GM23338 (cell line): Measurements from ENCODE around the gene RBM34. TPM values are rescaled to one million over a fixed set of nuclear protein-coding genes. Genes with fewer than 3 reads are reported as not detected.

Experiments
- ATAC-seq: fragments of 200-7000 bp; cut with Tn5 transposase; 3 replicates; pipeline ENCODE4 v1.9.1; 2020
- DNase-seq: peaks from one replicate; pipeline ENCODE4 v3.0.0-alpha.2; 2015; ENCODE audit warnings: low spot score
- H2AFZ ChIP-seq: fragments of 200-600 bp; sonication (generic); 2 replicates; pipeline ENCODE4 v1.8.0; 2016; ENCODE audit warnings: antibody characterized with exemption, mild to moderate bottlenecking, moderate library complexity
- H3F3A ChIP-seq: fragments of 200-600 bp; sonication (generic); replicated peaks from 2 replicates; pipeline ENCODE4 v1.8.0; 2017; ENCODE audit warnings: antibody characterized with exemption, mixed run types, low read depth
- H3K27ac ChIP-seq: fragments of 200-600 bp; sonication (generic); 2 replicates; pipeline ENCODE4 v1.6.1; 2016; ENCODE audit warnings: low read depth
- H3K27me3 ChIP-seq: fragments of 200-600 bp; sonication (generic); 2 replicates; pipeline ENCODE4 v1.8.0; 2016; ENCODE audit warnings: mild to moderate bottlenecking, mixed run types, moderate library complexity; ENCODE audit not compliant: insufficient read depth
- H3K36me3 ChIP-seq: fragments of 200-600 bp; sonication (generic); 2 replicates; pipeline ENCODE4 v1.8.0; 2016; ENCODE audit warnings: mild to moderate bottlenecking; ENCODE audit not compliant: insufficient read depth
- H3K4me1 ChIP-seq: fragments of 200-600 bp; sonication (generic); 2 replicates; pipeline ENCODE4 v1.8.0; 2016; ENCODE audit warnings: mild to moderate bottlenecking, moderate library complexity; ENCODE audit not compliant: insufficient read depth
- H3K4me2 ChIP-seq: fragments of 200-600 bp; sonication (generic); 2 replicates; pipeline ENCODE4 v1.7.1; 2017; ENCODE audit warnings: mixed run types
- H3K4me3 ChIP-seq: fragments of 200-600 bp; sonication (generic); 2 replicates; pipeline ENCODE4 v1.6.1; 2016; ENCODE audit warnings: mixed run types
- H3K79me2 ChIP-seq: fragments of 200-600 bp; sonication (generic); replicated peaks from 2 replicates; pipeline ENCODE4 v1.8.0; 2017; ENCODE audit warnings: mild to moderate bottlenecking; ENCODE audit not compliant: insufficient read depth
- H3K9me2 ChIP-seq: fragments of 200-600 bp; sonication (generic); 2 replicates; pipeline ENCODE4 v1.8.0; 2017; ENCODE audit not compliant: insufficient read depth
- H4K20me1 ChIP-seq: fragments of 200-600 bp; sonication (generic); replicated peaks from 2 replicates; pipeline ENCODE4 v1.8.0; 2017; ENCODE audit warnings: mild to moderate bottlenecking; ENCODE audit not compliant: insufficient read depth
- H3K27ac Mint-ChIP-seq: 2 replicates; pipeline ENCODE4 v1.8.0; 2020; ENCODE audit warnings: inconsistent platforms, mild to moderate bottlenecking, moderate library complexity, mixed read lengths
- H3K27me3 Mint-ChIP-seq: 3 replicates; pipeline ENCODE4 v1.8.0; 2022; ENCODE audit warnings: low read depth, mild to moderate bottlenecking, moderate library complexity, mixed read lengths, inconsistent platforms; ENCODE audit not compliant: insufficient read depth, poor library complexity
- H3K36me3 Mint-ChIP-seq: 3 replicates; pipeline ENCODE4 v1.8.0; 2021; ENCODE audit warnings: low read depth, mild to moderate bottlenecking, inconsistent platforms, moderate library complexity, mixed read lengths
- H3K4me1 Mint-ChIP-seq: 3 replicates; pipeline ENCODE4 v1.8.0; 2020; ENCODE audit warnings: mild to moderate bottlenecking, inconsistent platforms, mixed read lengths
- H3K4me3 Mint-ChIP-seq: 3 replicates; pipeline ENCODE4 v1.8.0; 2021; ENCODE audit warnings: moderate library complexity, mild to moderate bottlenecking, inconsistent platforms, mixed read lengths
- H3K9me3 Mint-ChIP-seq: 3 replicates; pipeline ENCODE4 v1.8.0; 2020; ENCODE audit warnings: moderate library complexity, mild to moderate bottlenecking, inconsistent platforms, mixed read lengths
- CREB1 ChIP-seq: fragments of 250-450 bp; sonication (Bioruptor Pico); IDR thresholded peaks from 2 replicates; pipeline ENCODE4 v1.5.0; 2020; ENCODE audit warnings: low read depth, mild to moderate bottlenecking, moderate library complexity
- CTCF ChIP-seq, 2 experiments: fragments of 200-600 bp in 1 of 2; sonication (generic) in 1 of 2; conservative IDR thresholded peaks; 2 replicates each; pipeline versions ENCODE4 v1.5.1 to v1.6.1; 2016 to 2017; ENCODE audit warnings: antibody characterized with exemption in 2 of 2, low read depth in 2 of 2, mild to moderate bottlenecking in 2 of 2, moderate library complexity in 1 of 2
- ETS1 ChIP-seq: IDR thresholded peaks from 2 replicates; pipeline ENCODE4 v1.6.1; 2016; ENCODE audit warnings: antibody characterized with exemption
- EZH2 ChIP-seq: fragments of 200-600 bp; sonication (generic); IDR thresholded peaks from one replicate; pipeline ENCODE4 v1.8.0; 2017; ENCODE audit warnings: antibody characterized with exemption, mild to moderate bottlenecking, low read depth; ENCODE audit not compliant: unreplicated experiment
- POLR2AphosphoS5 ChIP-seq: IDR thresholded peaks from 2 replicates; pipeline ENCODE4 v1.6.1; 2016; ENCODE audit warnings: antibody characterized with exemption, low read depth
- polyA plus RNA-seq: library from polyadenylated mRNA; unstranded; fragments of >200 nt; fragmentation: Nextera tagmentation; extraction: Ambion mirVana; gene quantifications from 2 replicates; pipeline ENCODE4 v1.2.1, GENCODE V29; 2016
- total RNA-seq: library from RNA; depleted of rRNA; stranded (reverse); fragments of >200 nt; shearing (Covaris generic); gene quantifications from 2 replicates; pipeline ENCODE4 v1.2.3, GENCODE V29; 2014
- TF ChIP-seq, protein P1 (sequence below): fragments of 250-450 bp; sonication (Bioruptor Pico); IDR thresholded peaks from 2 replicates; pipeline ENCODE4 v1.5.0; 2020; ENCODE audit warnings: mild to moderate bottlenecking, moderate library complexity

RBM34 gene
- total and polyA plus RNA-seq, 2 experiments from 2014 or later: 51.8 to 177 TPM

DNA sequence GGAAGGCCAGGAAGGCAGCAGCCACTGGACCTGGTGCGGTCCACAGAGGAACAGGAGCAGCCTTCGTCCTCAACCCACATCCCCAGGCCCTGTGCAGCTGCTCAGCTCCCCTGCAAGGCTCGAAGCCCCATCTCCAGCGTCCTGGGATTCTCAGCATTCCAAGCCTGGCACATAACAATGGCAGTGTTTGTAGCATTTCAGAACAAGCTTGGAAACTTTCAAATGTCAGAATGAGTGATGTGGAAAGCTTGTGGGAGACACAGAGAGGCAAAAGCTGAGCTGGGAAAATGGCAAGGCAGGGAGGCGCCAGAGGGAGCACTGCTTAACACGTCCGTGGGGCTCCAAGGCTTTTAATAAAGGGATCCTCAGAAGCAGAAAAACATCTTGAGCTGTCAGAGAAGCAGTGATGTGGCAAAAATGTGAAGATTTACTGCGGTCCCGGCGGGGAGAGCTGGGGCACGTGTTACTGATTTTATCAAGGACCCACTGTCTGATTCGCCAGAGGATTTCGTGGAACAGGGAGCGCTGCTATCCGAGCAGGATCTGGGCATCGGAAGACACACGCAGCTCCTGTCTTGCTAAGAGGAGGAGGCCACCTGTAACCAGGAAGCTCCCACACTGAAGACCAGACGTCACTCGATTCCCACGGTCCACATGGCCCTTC is 70.5 kb downstream of the RBM34 start:
- Histone ChIP-seq H3K4me3 (peak overlapping the region; percentile 10; the same call in 1 of the 2 replicates), H3K4me2 (peak overlapping the region; percentile 33), H3K27me3 (no peaks in the 10 kb centered on the region), H3K79me2 (no peaks in the 10 kb centered on the region), H3F3A (peaks cover 13% of the 10 kb centered on the region; the same call in 1 of the 2 replicates), H3K9me2 (no peaks in the 10 kb centered on the region), H3K27ac (peak overlapping the region; percentile 85), H3K4me1 (peaks cover 17% of the 10 kb centered on the region), H2AFZ (no peak overlapping the region), H3K36me3 (no peaks in the 10 kb centered on the region), H4K20me1 (no peaks in the 10 kb centered on the region)
- no peaks in the 10 kb centered on the region for H3K36me3 Mint-ChIP-seq
- H3K27ac Mint-ChIP-seq: peak overlapping the region; percentile 77
- peaks cover 33% of the 10 kb centered on the region for H3K4me1 Mint-ChIP-seq
- ATAC-seq: peak; percentile 81
- no peak for TF ChIP-seq ETS1
- peak in 1 of 2 experiments; percentile 40; a peak in 2 of 4 replicates for TF ChIP-seq CTCF (conservative IDR thresholded peaks at IDR 0.05; ENCODE audit: low read depth in 2 of 2)
- TF ChIP-seq CREB1 (CRISPR knock-in tag): peak; percentile 28; the same call in 1 of the 2 replicates
- TF ChIP-seq, protein P1, sequence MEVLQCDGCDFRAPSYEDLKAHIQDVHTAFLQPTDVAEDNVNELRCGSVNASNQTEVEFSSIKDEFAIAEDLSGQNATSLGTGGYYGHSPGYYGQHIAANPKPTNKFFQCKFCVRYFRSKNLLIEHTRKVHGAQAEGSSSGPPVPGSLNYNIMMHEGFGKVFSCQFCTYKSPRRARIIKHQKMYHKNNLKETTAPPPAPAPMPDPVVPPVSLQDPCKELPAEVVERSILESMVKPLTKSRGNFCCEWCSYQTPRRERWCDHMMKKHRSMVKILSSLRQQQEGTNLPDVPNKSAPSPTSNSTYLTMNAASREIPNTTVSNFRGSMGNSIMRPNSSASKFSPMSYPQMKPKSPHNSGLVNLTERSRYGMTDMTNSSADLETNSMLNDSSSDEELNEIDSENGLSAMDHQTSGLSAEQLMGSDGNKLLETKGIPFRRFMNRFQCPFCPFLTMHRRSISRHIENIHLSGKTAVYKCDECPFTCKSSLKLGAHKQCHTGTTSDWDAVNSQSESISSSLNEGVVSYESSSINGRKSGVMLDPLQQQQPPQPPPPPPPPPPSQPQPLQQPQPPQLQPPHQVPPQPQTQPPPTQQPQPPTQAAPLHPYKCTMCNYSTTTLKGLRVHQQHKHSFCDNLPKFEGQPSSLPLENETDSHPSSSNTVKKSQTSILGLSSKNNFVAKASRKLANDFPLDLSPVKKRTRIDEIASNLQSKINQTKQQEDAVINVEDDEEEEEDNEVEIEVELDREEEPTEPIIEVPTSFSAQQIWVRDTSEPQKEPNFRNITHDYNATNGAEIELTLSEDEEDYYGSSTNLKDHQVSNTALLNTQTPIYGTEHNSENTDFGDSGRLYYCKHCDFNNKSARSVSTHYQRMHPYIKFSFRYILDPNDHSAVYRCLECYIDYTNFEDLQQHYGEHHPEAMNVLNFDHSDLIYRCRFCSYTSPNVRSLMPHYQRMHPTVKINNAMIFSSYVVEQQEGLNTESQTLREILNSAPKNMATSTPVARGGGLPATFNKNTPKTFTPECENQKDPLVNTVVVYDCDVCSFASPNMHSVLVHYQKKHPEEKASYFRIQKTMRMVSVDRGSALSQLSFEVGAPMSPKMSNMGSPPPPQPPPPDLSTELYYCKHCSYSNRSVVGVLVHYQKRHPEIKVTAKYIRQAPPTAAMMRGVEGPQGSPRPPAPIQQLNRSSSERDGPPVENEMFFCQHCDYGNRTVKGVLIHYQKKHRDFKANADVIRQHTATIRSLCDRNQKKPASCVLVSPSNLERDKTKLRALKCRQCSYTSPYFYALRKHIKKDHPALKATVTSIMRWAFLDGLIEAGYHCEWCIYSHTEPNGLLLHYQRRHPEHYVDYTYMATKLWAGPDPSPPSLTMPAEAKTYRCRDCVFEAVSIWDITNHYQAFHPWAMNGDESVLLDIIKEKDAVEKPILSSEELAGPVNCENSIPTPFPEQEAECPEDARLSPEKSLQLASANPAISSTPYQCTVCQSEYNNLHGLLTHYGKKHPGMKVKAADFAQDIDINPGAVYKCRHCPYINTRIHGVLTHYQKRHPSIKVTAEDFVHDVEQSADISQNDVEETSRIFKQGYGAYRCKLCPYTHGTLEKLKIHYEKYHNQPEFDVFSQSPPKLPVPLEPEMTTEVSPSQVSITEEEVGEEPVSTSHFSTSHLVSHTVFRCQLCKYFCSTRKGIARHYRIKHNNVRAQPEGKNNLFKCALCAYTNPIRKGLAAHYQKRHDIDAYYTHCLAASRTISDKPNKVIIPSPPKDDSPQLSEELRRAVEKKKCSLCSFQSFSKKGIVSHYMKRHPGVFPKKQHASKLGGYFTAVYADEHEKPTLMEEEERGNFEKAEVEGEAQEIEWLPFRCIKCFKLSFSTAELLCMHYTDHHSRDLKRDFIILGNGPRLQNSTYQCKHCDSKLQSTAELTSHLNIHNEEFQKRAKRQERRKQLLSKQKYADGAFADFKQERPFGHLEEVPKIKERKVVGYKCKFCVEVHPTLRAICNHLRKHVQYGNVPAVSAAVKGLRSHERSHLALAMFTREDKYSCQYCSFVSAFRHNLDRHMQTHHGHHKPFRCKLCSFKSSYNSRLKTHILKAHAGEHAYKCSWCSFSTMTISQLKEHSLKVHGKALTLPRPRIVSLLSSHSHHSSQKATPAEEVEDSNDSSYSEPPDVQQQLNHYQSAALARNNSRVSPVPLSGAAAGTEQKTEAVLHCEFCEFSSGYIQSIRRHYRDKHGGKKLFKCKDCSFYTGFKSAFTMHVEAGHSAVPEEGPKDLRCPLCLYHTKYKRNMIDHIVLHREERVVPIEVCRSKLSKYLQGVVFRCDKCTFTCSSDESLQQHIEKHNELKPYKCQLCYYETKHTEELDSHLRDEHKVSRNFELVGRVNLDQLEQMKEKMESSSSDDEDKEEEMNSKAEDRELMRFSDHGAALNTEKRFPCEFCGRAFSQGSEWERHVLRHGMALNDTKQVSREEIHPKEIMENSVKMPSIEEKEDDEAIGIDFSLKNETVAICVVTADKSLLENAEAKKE (CRISPR knock-in tag): peak; percentile 73
- no peak for TF ChIP-seq POLR2AphosphoS5
- TF ChIP-seq EZH2: no peak
- H3K27me3 Mint-ChIP-seq: peaks cover 13% of the 10 kb centered on the region
- peak overlapping the region; percentile 38; the same call in 2 of the 3 replicates for H3K4me3 Mint-ChIP-seq
- H3K9me3 Mint-ChIP-seq: no peaks in the 10 kb centered on the region; the same call in 2 of the 3 replicates
- peak; percentile 93 for DNase-seq
